GM19467 (cell line): ENCODE measurements around the gene NAV2.
A peak's percentile ranks its signal among the peaks of the same experiment; 100 is the strongest.
"Not testable (repeated sequence)": the region's sequence is repeated elsewhere in the genome, so short reads cannot be mapped to it uniquely, and the experiment has no call there.

Source experiments
- ATAC-seq: cut with Tn5 transposase; IDR thresholded peaks from one replicate; pipeline ENCODE4 v1.9.1; 2021; ENCODE audit warnings: mild to moderate bottlenecking, moderate library complexity; ENCODE audit not compliant: unreplicated experiment

The NAV2 gene

DNA sequence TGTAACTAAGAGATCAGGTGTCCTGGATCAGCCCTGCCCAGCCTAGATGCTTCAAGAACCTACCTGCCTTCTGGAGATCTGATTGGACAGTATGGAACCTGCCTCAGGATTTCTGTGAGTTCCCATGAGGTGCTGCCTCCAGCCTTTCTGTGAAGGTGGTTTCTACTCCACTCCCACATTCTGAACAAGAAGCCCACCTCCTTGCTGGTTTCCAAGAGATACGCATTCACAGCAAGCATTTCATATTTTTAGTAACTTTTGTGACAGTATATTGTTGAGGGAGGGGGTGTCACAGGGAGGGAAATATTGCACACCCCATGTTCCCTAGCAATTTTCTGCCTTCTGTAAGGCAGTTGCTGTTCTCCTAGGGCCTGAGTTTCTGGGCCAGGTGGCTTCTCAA is 204.4 kb downstream of the NAV2 start:
- no peak for ATAC-seq

DNA sequence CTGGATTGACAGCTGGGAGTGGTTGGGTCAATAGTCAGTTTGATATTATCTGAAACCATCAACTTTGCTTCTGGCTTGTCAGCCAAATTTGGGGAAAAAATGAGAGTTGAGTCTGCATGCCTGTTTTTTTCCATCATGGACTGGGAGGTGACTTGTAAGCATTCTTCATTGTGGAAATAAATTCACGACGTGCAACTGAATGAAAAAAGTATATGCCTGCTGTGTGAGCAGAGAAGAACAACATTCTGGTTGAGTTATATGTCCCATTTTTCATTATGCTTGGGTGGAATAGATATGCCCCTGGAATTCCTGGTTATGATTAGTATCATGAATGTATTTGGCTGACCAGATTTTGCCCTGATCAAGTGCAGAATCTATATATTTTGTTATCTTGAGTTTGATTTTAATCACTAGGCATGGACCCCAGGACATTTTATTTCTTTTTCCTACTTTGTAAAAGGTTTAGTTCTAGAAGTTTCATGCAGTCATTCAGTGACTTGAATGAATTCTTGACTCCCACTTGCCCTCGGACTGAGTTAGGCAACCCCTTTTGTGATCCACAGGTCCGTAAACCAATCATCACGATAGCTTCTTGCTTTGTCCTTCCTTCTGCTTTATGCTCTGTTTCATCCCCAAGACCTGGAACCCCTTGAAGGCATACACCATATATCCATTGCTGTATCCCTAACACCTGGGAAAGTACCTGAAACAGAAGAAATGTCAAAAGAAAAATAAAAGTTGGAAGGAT is 205.8 kb downstream of the NAV2 start:
- ATAC-seq: no peak

DNA sequence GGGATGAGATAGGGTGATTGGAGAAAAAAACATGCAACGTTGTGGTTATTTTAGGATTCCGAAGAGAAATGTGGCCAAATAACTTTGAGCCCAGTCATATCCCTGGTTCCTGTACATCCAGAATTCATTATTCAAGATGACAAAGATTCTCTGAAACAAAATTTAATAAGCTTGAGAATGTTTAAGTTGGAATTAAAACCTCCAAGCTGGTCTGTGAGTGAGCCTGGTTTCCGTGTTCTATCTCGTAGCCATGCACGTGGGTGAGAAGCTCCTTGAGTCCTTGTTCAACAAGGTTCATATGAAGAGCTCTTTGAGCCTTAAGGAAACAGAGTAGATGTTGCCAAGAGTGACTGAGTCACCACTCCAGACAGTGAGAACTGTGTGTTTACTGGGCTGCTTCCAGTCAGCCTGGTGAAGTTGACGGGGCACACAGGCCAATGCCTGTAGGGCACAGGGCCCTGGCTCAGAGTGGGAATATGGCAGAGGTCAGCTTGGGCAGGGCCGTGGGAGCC is 206.5 kb downstream of the NAV2 start:
- no peak for ATAC-seq

DNA sequence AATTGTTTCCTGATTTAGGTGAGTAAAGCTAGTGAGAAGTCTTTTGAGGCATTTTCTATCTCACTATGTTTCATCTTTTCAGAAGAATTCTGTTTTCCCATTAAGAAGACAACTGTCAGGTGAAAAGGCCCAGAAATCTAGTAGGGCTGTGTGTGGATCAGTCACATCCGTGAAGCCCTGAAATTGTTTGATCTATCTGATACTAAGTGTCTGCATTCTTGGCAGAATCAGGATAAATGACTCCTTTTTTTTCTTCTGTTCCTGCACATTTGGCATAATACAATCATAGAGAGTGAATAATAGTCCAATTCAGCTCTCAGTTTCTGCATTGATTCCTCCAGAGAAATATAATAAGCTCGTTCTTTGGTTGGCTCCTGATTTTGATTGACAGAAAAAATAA is 208.3 kb downstream of the NAV2 start:
- no peak for ATAC-seq

DNA sequence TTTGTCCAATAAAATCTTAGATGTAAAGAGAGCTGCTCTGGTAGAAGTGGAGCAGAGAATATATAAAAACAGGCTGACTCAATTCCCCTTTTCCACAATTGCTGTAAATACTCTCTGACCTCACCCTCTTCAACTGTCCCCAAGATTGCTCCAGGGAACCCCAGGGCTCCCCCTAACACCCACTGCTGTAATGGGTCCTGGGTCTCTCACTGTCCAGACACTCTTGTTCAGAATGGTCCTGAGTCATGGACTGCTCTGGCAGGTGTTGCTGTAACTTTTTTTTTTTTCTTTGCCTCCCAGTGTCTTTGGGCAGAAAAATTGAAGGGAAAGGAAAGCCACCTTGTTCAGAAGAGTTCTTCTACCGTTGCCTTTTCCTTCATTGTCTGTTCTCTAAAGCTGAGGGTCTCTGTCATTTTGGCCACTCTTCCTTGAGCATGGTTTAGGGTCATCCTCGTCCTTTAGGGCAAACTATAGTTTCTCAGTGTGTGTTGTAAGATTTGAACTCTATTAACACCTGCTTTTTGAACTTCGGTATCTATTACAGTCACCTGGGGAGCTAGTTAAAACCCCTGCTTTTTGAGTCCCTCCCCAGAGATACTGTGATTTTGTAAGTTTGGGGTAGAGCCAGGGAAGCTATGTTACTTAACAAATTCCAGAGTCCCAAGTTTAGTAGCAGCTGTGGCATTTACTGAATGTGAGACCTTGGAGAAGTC is 209.5 kb downstream of the NAV2 start:
- ATAC-seq: no peak

DNA sequence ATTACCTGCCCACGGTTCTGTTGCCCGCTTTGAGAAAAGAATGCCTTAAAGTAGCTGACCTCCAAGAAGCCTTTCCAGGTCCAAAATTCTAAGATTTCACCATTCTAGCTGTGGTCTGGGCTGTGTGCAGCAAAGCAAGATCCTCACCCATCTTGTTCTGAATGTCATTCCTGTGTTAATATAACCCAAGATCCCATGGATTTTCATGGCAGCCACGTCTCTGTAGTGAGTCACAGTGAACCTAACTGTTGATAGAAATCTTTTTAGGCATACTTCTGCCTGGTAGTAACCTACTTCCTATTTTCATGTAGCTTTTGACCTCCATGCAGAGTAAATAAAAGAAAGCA is 210.0 kb downstream of the NAV2 start:
- no peak for ATAC-seq

DNA sequence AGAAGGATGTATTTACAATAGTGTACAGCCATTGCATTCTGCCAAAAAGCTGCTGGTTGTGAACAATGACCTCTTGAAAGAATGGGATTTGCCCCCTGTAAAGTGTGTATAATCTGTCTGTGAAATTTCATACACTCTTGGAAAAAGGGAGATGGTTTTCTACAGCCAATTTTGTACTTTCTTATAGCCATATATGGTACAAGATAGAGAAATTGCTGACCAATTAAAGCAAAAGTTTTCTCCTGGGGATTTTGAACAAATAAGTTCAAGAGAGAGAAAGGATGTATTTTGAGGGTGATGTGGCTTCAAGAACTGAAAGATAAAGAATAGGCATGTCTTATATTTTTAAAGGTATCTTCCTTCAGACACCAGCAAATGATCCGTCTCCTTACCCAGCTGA is 211.0 kb downstream of the NAV2 start:
- ATAC-seq: no peak

DNA sequence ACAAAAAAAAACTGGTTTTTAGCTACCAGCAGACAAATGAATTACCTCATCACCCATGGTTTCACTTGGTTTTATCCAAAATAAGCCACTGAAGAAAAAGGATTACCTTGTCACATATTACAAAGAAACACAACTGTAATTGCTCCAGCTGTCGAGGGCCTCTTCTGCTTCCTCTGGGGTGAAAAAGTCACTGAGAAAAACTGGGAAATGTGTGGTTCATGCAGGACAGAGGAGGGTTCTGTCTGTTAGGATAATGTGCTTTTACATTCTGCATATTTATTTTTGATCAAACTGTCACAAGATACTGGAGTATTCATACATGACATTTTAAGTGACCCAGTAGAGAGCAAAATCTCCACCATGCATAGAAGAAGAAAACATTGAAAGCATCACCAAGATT is 211.7 kb downstream of the NAV2 start:
- ATAC-seq: no peak

DNA sequence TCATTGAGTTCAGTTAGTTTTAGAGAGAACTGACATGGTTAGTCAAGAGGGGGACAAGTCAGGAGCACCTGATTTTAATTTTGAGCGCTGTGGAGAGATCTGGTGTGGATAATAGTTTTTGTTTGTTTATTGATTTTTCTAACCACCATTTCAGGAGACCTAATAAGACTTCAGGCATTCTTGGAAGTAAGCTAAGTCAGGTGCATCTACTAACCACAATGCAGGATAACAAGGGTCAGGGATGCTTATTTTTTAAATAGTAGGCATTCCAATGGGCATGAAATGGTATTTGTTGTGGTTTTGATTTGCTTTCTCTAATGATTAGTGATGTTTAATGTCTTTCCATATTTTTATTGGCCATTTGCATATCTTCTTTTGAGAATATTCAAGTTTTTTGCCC is 212.1 kb downstream of the NAV2 start:
- no peak for ATAC-seq

DNA sequence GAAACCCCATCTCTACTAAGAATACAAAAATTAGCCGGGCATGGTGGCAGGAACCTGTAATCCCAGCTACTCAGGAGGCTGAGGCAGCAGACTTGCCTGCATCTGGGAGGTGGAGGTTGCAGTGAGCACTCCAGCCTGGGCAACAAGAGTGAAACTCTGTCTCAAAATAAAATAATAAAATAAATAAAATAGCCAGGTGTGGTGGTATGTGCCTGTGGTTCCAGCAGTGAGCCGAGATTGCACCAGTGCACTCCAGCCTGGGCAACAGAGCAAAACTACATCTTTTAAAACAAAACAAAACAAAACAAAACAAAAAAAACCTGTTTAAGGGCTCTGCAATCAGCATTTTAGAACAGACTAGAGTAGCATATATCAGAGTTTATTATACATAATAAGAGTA is 214.8 kb downstream of the NAV2 start:
- ATAC-seq: not testable (repeated sequence)

DNA sequence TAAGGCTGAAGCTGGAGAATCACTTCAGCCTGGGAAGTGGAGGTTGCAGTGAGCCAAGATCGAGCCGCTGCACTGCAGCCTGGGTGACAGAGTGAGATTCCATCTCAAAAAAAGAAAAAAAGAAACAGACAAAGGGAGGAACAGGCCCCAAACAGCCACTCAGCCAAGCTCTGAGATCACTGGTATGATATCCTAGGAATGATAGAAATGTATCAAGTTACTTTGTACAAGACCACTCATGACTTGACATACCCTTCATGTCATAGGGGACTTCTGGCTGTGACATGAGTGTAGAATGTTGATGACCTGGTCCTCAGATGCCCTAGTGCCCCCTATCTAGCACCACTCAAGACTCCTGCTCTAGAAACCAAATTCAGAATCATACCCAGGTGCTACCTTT is 216.5 kb downstream of the NAV2 start:
- ATAC-seq: no peak

DNA sequence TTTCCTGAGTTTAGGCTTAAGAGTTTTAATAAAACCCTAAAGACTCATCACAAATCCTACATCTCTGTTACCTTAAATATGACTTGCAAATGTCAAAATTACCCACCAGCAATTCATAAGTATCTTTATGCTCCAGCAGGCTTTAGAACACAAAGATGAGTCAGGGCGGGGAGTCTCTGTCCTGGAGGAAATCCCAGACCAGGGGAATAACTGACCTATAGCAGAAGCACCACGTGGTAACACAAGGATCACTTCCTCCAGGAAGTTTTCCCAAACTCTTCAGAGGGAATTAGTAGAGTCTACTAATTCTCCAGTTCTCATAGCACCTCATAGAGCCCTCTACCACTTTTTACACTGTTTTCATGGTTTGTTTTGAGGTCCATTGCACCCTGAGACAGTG is 217.0 kb downstream of the NAV2 start:
- no peak for ATAC-seq

DNA sequence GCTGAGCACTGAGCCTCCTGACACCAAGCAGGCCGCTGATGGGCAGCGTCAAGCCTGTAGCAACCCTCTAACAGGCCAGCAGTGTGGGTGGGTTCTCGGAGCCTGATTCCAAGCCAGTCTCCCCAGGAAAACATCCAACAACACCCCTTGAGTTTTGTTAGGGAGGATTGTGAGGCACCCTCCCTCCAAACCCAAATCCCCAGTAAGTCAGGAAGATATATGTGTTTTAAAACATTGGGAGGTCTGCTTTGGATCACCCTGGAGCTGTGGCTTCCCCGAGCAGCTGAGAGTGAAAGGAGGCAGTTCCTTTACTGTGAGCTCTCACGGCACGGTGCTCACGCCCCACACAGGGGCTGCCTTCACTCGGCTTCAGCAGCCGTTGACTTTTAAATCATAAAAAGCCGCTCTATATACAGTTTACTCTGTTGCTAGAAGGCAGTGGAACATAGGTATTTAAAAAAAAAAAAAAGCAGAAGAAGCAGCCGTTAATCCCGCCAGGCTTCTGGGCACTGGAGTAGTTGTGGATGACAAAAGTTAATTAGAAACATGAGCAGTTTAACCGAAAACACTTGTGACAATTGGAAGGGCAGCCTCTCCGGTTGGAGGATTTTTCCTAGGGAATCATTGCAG is 218.6 kb downstream of the NAV2 start:
- ATAC-seq: no peak

DNA sequence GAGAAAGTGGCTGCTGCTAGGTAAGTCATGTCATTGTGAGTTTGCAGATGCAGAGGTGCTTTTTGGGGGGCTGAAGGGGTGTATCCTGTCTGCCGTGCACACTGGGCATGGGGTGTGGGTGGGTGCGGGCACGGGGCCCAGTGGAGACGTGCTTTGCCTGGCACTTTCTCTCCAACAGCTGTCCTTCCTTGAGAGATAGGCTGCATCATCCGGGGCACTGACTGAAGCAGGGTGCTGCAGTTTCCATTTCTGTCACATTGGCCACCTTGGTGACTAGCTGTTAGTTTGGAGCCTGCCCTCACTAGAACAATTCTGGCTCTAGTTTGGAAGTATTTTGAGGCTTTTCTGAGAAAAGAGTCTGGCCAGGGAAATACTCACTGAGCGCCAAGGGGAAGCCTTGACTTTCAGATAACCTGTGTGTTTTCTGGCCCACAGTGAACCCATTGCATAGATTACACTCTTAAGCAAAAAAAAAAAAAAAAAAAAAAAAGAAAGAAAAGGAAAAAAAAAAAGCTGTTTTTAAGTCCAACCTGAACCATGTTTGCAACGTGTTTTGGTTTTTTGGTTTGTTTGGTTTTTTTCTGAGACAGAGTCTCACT is 219.2 kb downstream of the NAV2 start:
- no peak for ATAC-seq

DNA sequence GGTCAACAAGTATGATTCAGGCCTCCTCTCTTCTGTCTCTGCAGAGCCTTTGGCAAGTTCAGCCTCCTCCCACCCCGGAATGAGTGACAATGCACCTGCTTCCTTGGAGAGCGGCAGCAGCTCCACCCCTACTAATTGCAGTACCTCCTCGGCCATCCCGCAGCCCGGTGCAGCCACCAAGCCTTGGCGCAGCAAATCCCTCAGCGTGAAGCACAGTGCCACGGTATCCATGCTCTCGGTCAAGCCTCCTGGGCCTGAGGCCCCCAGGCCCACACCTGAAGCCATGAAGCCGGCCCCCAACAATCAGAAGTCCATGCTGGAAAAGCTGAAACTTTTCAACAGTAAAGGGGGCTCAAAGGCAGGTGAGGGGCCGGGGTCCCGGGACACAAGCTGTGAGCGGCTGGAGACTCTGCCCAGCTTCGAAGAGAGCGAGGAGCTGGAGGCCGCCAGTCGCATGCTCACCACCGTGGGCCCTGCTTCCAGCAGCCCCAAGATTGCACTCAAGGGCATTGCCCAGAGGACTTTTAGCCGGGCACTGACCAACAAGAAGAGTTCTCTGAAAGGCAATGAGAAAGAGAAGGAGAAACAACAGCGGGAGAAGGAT is 220.6 kb downstream of the NAV2 start:
- no peak for ATAC-seq

DNA sequence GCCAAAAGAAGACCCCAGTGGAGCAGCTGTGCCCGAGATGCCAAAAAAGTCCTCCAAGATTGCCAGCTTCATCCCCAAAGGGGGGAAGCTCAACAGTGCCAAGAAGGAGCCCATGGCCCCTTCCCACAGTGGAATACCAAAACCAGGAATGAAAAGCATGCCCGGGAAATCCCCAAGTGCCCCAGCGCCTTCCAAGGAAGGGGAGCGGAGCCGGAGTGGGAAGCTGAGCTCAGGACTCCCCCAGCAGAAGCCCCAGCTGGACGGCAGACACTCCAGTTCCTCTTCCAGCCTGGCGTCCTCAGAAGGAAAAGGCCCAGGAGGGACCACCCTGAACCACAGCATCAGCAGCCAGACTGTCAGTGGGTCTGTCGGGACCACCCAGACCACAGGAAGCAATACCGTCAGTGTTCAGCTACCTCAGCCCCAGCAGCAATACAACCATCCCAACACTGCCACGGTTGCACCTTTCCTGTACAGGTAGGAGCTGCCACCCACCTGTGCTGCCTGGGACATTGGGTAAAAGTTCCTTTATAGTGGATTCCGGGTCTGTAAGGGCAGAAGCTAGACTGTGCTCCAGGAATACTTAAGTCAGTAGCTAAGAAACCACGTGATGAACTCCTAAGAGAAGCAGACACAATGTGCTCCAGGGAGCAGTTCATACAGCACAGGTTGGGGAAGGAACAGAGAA is 221.3 kb downstream of the NAV2 start:
- no peak for ATAC-seq

DNA sequence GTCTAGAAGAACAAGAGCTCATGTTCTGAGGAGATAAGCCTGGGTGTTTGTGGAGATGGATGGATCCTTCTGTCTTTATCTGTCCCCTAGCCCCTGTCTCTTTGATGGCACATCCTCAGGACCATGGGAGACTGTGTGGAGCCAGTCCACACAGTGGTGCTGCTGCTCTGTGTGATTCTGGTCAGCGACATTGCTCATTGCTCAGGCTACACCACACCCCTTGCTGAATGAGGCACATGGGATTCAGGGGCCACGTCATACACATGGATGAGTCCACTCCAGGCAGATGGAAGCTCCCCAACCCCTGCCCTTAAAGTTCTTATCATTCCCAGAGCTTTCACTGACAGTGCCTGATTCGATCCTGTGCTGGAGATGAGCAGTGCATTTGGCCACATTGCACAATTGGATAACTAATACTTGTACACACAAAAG is 222.2 kb downstream of the NAV2 start:
- no peak for ATAC-seq

DNA sequence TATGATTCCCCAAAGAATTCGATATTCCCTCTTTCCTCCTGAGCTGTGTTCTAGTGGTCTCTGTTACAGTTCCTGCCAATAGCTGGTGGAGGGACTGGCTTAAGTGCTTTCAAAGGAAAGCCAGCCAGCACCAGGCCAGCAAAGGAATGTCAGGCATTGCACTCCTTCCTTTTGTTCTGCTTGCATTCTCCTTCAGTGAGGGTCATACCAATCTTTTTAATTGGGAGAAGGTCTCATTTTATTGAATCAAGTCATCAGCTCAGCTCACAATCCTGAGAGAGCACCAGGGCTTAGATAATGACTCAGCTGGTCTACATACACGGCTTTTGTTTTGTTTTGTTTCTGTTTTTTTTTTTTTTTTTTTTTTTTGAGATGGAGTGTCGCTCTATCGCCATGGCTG is 222.9 kb downstream of the NAV2 start:
- ATAC-seq: no peak

DNA sequence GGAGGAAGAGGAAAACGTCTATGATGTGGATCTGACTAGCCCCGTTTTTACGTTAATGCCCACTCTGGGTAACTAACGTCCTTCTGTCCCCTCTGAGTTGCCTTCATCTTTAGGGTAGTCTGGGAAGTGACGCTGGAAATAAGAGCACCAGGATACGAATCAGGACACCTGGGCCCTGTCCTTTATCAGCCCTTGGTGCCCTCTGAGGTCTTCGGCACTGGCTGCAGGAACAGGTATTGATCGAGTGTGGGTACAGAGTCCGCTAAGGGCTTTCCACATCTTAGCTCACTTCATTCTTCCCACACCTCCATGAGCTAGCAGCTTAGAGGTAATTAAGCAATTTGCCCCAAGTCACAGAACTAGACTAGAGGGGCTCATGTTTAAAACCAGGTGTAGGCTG is 223.8 kb downstream of the NAV2 start:
- ATAC-seq: no peak

DNA sequence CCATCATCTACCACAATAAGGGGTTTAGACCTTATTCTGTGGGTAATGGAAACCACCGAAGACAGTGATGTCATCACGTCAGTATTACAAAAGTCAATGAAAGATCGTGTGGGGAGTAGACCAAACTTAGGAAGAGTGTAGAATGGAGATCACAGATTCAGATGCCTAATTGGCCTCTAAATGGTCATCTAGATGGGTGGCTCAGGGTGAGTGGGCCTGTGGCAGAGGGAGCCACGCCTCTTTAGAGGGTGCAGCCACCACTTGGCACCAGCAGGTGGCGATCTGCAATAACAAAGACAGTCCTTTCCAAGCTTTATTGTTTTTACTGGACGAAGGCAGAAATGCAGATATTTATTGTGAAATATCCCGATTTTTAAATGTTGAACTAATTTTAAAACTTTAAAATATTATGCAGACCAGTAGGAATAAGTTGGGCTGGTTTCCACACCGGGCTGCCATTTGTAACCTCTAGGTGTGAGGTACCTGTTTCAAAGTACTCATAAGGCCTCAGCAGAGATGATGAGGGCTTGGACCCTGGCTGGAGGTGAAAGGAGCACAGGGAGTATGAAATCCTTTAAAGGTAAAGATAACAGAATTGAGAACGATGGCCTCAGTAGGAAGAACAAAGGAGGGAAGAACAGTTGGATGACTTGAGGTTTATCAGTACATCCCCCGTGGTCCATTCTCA is 225.7 kb downstream of the NAV2 start:
- peak; percentile 55 for ATAC-seq
